ENCODE data around the gene ZBTB26.
"Not testable (repeated sequence)": the region's sequence is repeated elsewhere in the genome, so short reads cannot be mapped to it uniquely, and the experiment has no call there.

ZBTB26 gene

DNA sequence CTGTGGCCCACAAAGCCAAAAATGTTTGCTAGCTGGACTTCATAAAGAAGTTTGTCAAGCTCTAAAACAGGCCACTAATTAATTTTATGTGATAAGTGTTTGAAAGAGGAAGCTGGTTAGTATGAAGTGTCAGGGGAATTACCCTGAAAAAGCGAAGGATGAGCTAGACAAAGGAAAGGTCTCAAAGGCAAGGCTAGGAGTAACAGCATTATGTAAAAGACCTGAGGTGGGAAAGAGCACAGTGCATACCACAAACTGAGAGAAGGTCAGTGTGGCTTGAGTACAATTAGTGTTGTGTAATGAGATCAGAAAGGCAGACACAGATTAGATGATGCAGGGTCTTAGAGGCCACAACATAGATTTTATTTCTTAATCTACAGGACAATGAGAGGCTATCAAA is 55.8 kb downstream of the ZBTB26 start:
- no peak for TF ChIP-seq ZFX (IDR thresholded peaks at IDR 0.05; ENCODE audit: borderline replicate concordance)
- TF ChIP-seq, protein P1, sequence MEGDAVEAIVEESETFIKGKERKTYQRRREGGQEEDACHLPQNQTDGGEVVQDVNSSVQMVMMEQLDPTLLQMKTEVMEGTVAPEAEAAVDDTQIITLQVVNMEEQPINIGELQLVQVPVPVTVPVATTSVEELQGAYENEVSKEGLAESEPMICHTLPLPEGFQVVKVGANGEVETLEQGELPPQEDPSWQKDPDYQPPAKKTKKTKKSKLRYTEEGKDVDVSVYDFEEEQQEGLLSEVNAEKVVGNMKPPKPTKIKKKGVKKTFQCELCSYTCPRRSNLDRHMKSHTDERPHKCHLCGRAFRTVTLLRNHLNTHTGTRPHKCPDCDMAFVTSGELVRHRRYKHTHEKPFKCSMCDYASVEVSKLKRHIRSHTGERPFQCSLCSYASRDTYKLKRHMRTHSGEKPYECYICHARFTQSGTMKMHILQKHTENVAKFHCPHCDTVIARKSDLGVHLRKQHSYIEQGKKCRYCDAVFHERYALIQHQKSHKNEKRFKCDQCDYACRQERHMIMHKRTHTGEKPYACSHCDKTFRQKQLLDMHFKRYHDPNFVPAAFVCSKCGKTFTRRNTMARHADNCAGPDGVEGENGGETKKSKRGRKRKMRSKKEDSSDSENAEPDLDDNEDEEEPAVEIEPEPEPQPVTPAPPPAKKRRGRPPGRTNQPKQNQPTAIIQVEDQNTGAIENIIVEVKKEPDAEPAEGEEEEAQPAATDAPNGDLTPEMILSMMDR (IDR thresholded peaks at IDR 0.05): no peak
- H3K27ac ChIP-seq: no peak overlapping the region

DNA sequence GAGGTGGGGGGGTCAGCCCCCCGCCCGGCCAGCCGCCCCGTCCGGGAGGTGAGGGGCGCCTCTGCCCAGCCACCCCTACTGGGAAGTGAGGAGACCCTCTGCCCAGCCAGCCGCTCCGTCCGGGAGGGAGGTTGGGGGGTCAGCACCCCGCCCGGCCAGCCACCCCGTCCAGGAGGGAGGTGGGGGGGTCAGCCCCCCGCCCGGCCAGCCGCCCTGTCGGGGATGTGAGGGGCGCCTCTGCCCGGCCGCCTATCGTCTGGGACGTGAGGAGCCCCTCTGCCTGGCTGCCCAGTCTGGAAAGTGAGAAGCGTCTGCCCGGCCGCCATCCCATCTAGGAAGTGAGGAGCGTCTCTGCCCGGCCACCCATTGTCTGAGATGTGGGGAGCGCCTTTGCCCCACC is 64.0 kb downstream of the ZBTB26 start:
- not testable (repeated sequence) for H3K27ac ChIP-seq

DNA sequence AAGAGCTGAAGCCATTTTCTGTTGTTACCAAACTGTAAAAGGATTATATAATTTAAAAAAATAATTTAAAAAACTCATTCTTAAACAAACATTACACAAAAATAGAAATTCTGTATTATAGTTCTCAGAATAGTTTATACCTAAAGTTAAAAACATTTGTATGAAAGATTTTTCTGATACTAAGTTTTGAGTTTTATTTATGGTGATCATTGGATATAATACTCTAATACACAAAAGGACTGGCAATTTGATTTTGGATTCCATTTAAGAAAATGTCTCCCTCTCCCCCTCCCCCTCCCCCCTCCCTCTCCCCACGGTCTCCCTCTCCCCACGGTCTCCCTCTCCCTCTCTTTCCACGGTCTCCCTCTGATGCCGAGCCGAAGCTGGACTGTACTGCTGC is 65.2 kb downstream of the ZBTB26 start:
- TF ChIP-seq ZFX (IDR thresholded peaks at IDR 0.05; ENCODE audit: borderline replicate concordance): no peak
- TF ChIP-seq, protein P1 (IDR thresholded peaks at IDR 0.05): no peak
- H3K27ac ChIP-seq: no peak overlapping the region
